Ectodermal cell (in vitro differentiated cells): ENCODE measurements around the gene NDEL1.

Source experiments
- H3K27ac ChIP-seq: 2 replicates; pipeline ENCODE4 v1.7.0; 2013; ENCODE audit warnings: mild to moderate bottlenecking, low read depth, low read length; ENCODE audit not compliant: insufficient read depth, poor library complexity, severe bottlenecking
- H3K27me3 ChIP-seq: 2 replicates; pipeline ENCODE4 v1.7.0; 2013; ENCODE audit warnings: mild to moderate bottlenecking, low read length; ENCODE audit not compliant: insufficient read depth, control insufficient read depth, poor library complexity, severe bottlenecking
- H3K36me3 ChIP-seq: one replicate; pipeline ENCODE4 v1.7.0; 2013; ENCODE audit warnings: low read length; ENCODE audit not compliant: control insufficient read depth, insufficient read depth
- H3K4me1 ChIP-seq: one replicate; pipeline ENCODE4 v1.7.0; 2013; ENCODE audit warnings: low read length; ENCODE audit not compliant: control insufficient read depth, insufficient read depth
- H3K4me3 ChIP-seq: 2 replicates; pipeline ENCODE4 v1.7.0; 2013; ENCODE audit warnings: low read depth, low read length, control low read depth; ENCODE audit not compliant: insufficient read depth
- H3K9me3 ChIP-seq: 2 replicates; pipeline ENCODE4 v1.7.0; 2013; ENCODE audit warnings: mild to moderate bottlenecking, low read length, moderate library complexity; ENCODE audit not compliant: control insufficient read depth
- WGBS, 2 experiments: methylation state at CpG; one replicate each; pipeline ENCODE4 v1.1.7; 2013; ENCODE audit warnings: missing lambda C conversion rate in 2 of 2; 5-methylcytosine and 5-hydroxymethylcytosine counted together

NDEL1 gene

GRCh38 chr17:8466873-8467272, 31.2 kb downstream of the NDEL1 start:
- no peaks in the 10 kb centered on the region for H3K27me3 ChIP-seq
- WGBS, 2 experiments: 91 to 95% methylated on average over 21 of the region's 21 CpGs
- no peak overlapping the region for H3K4me3 ChIP-seq
- no peaks in the 10 kb centered on the region for H3K9me3 ChIP-seq
- H3K4me1 ChIP-seq: peaks cover 5% of the 10 kb centered on the region
- peaks cover 16% of the 10 kb centered on the region for H3K36me3 ChIP-seq
- H3K27ac ChIP-seq: no peak overlapping the region

- Histone ChIP-seq H3K4me3 (no peak overlapping the region), H3K36me3 (peaks cover 11% of the 10 kb centered on the region)
Measured at GRCh38 chr17:8467527-8467926, 31.8 kb downstream of the NDEL1 start.

GRCh38 chr17:8468127-8468526, 32.4 kb downstream of the NDEL1 start:
- Histone ChIP-seq H3K4me1 (peaks cover 5% of the 10 kb centered on the region), H3K27me3 (no peaks in the 10 kb centered on the region), H3K36me3 (peaks cover 13% of the 10 kb centered on the region), H3K27ac (no peak overlapping the region), H3K9me3 (no peaks in the 10 kb centered on the region), H3K4me3 (no peak overlapping the region)
- WGBS, 2 experiments: 94 to 96% methylated on average over 9 of the region's 9 CpGs

More at GRCh38 chr17:8467527-8467926, 31.8 kb downstream of the NDEL1 start:
- no peak overlapping the region for H3K27ac ChIP-seq
- no peaks in the 10 kb centered on the region for H3K27me3 ChIP-seq
- H3K9me3 ChIP-seq: no peaks in the 10 kb centered on the region
- WGBS, 2 experiments: 90% methylated on average over 16 of the region's 16 CpGs
- peaks cover 5% of the 10 kb centered on the region for H3K4me1 ChIP-seq

- Histone ChIP-seq H3K27ac (no peak overlapping the region), H3K4me1 (peaks cover 5% of the 10 kb centered on the region), H3K4me3 (no peak overlapping the region), H3K36me3 (peaks cover 20% of the 10 kb centered on the region), H3K9me3 (no peaks in the 10 kb centered on the region), H3K27me3 (no peaks in the 10 kb centered on the region)
- WGBS, 2 experiments: 96 to 97% methylated on average over 3 of the region's 3 CpGs
Measured at GRCh38 chr17:8468980-8469379, 33.3 kb downstream of the NDEL1 start.

GRCh38 chr17:8469964-8470363, 34.3 kb downstream of the NDEL1 start:
- Histone ChIP-seq H3K9me3 (no peaks in the 10 kb centered on the region), H3K36me3 (peaks cover 29% of the 10 kb centered on the region)
- 94% methylated on average over 12 of the region's 12 CpGs for WGBS, 2 experiments

GRCh38 chr17:8470447-8471047, 34.9 kb downstream of the NDEL1 start:
- Histone ChIP-seq H3K9me3 (no peaks in the 10 kb centered on the region), H3K4me3 (no peak overlapping the region), H3K27ac (no peak overlapping the region), H3K4me1 (peaks cover 1% of the 10 kb centered on the region), H3K36me3 (peaks cover 35% of the 10 kb centered on the region), H3K27me3 (no peaks in the 10 kb centered on the region)
- 94 to 95% methylated on average over 20 of the region's 20 CpGs for WGBS, 2 experiments

More at GRCh38 chr17:8469964-8470363, 34.3 kb downstream of the NDEL1 start:
- H3K27me3 ChIP-seq: no peaks in the 10 kb centered on the region
- H3K4me3 ChIP-seq: no peak overlapping the region
- H3K4me1 ChIP-seq: peaks cover 5% of the 10 kb centered on the region
- H3K27ac ChIP-seq: no peak overlapping the region

GRCh38 chr17:8472663-8473062, 37.0 kb downstream of the NDEL1 start:
- Histone ChIP-seq H3K27ac (no peak overlapping the region), H3K36me3 (peaks cover 46% of the 10 kb centered on the region)
- WGBS, 2 experiments: 93 to 95% methylated on average over 8 of the region's 8 CpGs

GRCh38 chr17:8473451-8474192, 37.9 kb downstream of the NDEL1 start:
- H3K27ac ChIP-seq: no peak overlapping the region
- H3K9me3 ChIP-seq: no peaks in the 10 kb centered on the region
- H3K36me3 ChIP-seq: peaks cover 55% of the 10 kb centered on the region
- no peaks in the 10 kb centered on the region for H3K4me1 ChIP-seq
- 94 to 95% methylated on average over 13 of the region's 13 CpGs for WGBS, 2 experiments
- no peak overlapping the region for H3K4me3 ChIP-seq
- H3K27me3 ChIP-seq: no peaks in the 10 kb centered on the region

More at GRCh38 chr17:8472663-8473062, 37.0 kb downstream of the NDEL1 start:
- H3K27me3 ChIP-seq: no peaks in the 10 kb centered on the region
- no peak overlapping the region for H3K4me3 ChIP-seq
- H3K4me1 ChIP-seq: no peaks in the 10 kb centered on the region
- no peaks in the 10 kb centered on the region for H3K9me3 ChIP-seq

- WGBS, 2 experiments: 93 to 96% methylated on average over 15 of the region's 15 CpGs
- Histone ChIP-seq H3K27ac (no peak overlapping the region), H3K36me3 (peaks cover 66% of the 10 kb centered on the region), H3K4me1 (no peaks in the 10 kb centered on the region), H3K27me3 (no peaks in the 10 kb centered on the region), H3K4me3 (no peak overlapping the region), H3K9me3 (no peaks in the 10 kb centered on the region)
Measured at GRCh38 chr17:8474826-8475225, 39.1 kb downstream of the NDEL1 start.

- Histone ChIP-seq H3K9me3 (no peaks in the 10 kb centered on the region), H3K4me3 (no peak overlapping the region), H3K27me3 (no peaks in the 10 kb centered on the region), H3K27ac (no peak overlapping the region), H3K4me1 (no peaks in the 10 kb centered on the region), H3K36me3 (peaks cover 69% of the 10 kb centered on the region)
- 97% methylated on average over 9 of the region's 9 CpGs for WGBS, 2 experiments
Measured at GRCh38 chr17:8475227-8475626, 39.5 kb downstream of the NDEL1 start.
